SJSA1 (cell line): ENCODE results near the gene TMEM253. TPM values are rescaled to one million over a fixed set of nuclear protein-coding genes. Genes with fewer than 3 reads are reported as not detected.
A peak's percentile ranks its signal among the peaks of the same experiment; 100 is the strongest.

ENCODE experiments used
- DNase-seq, 2 experiments: peaks; one replicate each; pipeline ENCODE4 v3.0.0-alpha.2; 2015 to 2020; ENCODE audit warnings: low spot score in 2 of 2, low read depth in 1 of 2
- H3K27ac ChIP-seq: fragments of 250-450 bp; sonication (Bioruptor Pico); 2 replicates; pipeline ENCODE4 v1.5.1; 2020; ENCODE audit warnings: mild to moderate bottlenecking, moderate library complexity
- H3K27me3 ChIP-seq: fragments of 250-450 bp; sonication (Bioruptor Pico); replicated peaks from 2 replicates; pipeline ENCODE4 v1.5.1; 2020; ENCODE audit warnings: mild to moderate bottlenecking, moderate library complexity
- H3K36me3 ChIP-seq: fragments of 250-450 bp; sonication (Bioruptor Pico); 2 replicates; pipeline ENCODE4 v1.5.1; 2020; ENCODE audit warnings: mild to moderate bottlenecking
- H3K4me1 ChIP-seq: fragments of 250-450 bp; sonication (Bioruptor Pico); replicated peaks from 2 replicates; pipeline ENCODE4 v1.6.1; 2021; ENCODE audit warnings: mild to moderate bottlenecking
- H3K4me3 ChIP-seq: fragments of 250-450 bp; sonication (Bioruptor Pico); 2 replicates; pipeline ENCODE4 v1.5.1; 2020; ENCODE audit warnings: mild to moderate bottlenecking
- H3K9me3 ChIP-seq: fragments of 250-450 bp; sonication (Bioruptor Pico); replicated peaks from 2 replicates; pipeline ENCODE4 v1.5.1; 2020; ENCODE audit warnings: mild to moderate bottlenecking
- total RNA-seq: library from RNA; depleted of rRNA; stranded (reverse); fragments of >200 nt; shearing (Covaris generic); gene quantifications from 2 replicates; pipeline ENCODE4 v1.2.3, GENCODE V29; 2014

Gene TMEM253
- total RNA-seq, 1 experiment from 2014 or later = not detected

GRCh38 chr14:21099596-21099985, 1.3 kb upstream of the TMEM253 start:
- no peak overlapping the region for H3K4me3 ChIP-seq
- no peaks in the 10 kb centered on the region for H3K9me3 ChIP-seq
- H3K4me1 ChIP-seq = peaks cover 20% of the 10 kb centered on the region
- no peak overlapping the region for H3K27ac ChIP-seq
- H3K27me3 ChIP-seq = peaks cover 5% of the 10 kb centered on the region; the same call in 1 of the 2 replicates
- DNase-seq = no peak
- no peaks in the 10 kb centered on the region for H3K36me3 ChIP-seq

GRCh38 chr14:21101802-21102413, 1.0 kb downstream of the TMEM253 start:
- peaks cover 30% of the 10 kb centered on the region for H3K4me1 ChIP-seq
- DNase-seq = no peak
- no peaks in the 10 kb centered on the region for H3K36me3 ChIP-seq
- no peak overlapping the region for H3K4me3 ChIP-seq
- H3K9me3 ChIP-seq = no peaks in the 10 kb centered on the region
- H3K27ac ChIP-seq = no peak overlapping the region
- peaks cover 5% of the 10 kb centered on the region; the same call in 1 of the 2 replicates for H3K27me3 ChIP-seq

GRCh38 chr14:21102521-21103410, 1.9 kb downstream of the TMEM253 start:
- H3K27ac ChIP-seq = no peak overlapping the region
- H3K27me3 ChIP-seq = peaks cover 5% of the 10 kb centered on the region; the same call in 1 of the 2 replicates
- DNase-seq = no peak
- H3K36me3 ChIP-seq = no peaks in the 10 kb centered on the region
- H3K9me3 ChIP-seq = no peaks in the 10 kb centered on the region
- H3K4me1 ChIP-seq = peaks cover 30% of the 10 kb centered on the region
- H3K4me3 ChIP-seq = peak overlapping the region; percentile 45

- no peaks in the 10 kb centered on the region for H3K9me3 ChIP-seq
- peaks cover 5% of the 10 kb centered on the region; the same call in 1 of the 2 replicates for H3K27me3 ChIP-seq
- peak overlapping the region; percentile 45 for H3K4me3 ChIP-seq
- H3K36me3 ChIP-seq = no peaks in the 10 kb centered on the region
- peak overlapping the region; percentile 99 for H3K27ac ChIP-seq
- no peak for DNase-seq
- peaks cover 30% of the 10 kb centered on the region for H3K4me1 ChIP-seq
Observed at GRCh38 chr14:21103411-21103709, 2.5 kb downstream of the TMEM253 start.

- Histone ChIP-seq H3K27me3 (peaks cover 3% of the 10 kb centered on the region; the same call in 1 of the 2 replicates), H3K27ac (peak overlapping the region; percentile 99), H3K9me3 (no peaks in the 10 kb centered on the region), H3K4me1 (peaks cover 29% of the 10 kb centered on the region), H3K36me3 (no peaks in the 10 kb centered on the region), H3K4me3 (peak overlapping the region; percentile 45)
- peak; percentile 96 to 99 for DNase-seq
Observed at GRCh38 chr14:21103710-21104447, 3.0 kb downstream of the TMEM253 start.

GRCh38 chr14:21104448-21105060, 3.7 kb downstream of the TMEM253 start:
- no peaks in the 10 kb centered on the region for H3K9me3 ChIP-seq
- H3K36me3 ChIP-seq = no peaks in the 10 kb centered on the region
- peak overlapping the region; percentile 45 for H3K4me3 ChIP-seq
- peak; percentile 65 to 72 for DNase-seq
- no peaks in the 10 kb centered on the region for H3K27me3 ChIP-seq
- H3K4me1 ChIP-seq = peaks cover 23% of the 10 kb centered on the region
- H3K27ac ChIP-seq = peak overlapping the region; percentile 99

GRCh38 chr14:21105095-21105494, 4.2 kb downstream of the TMEM253 start:
- H3K4me1 ChIP-seq = peaks cover 23% of the 10 kb centered on the region
- H3K9me3 ChIP-seq = no peaks in the 10 kb centered on the region
- no peaks in the 10 kb centered on the region for H3K36me3 ChIP-seq
- no peak for DNase-seq
- no peak overlapping the region for H3K4me3 ChIP-seq
- no peak overlapping the region for H3K27ac ChIP-seq
- no peaks in the 10 kb centered on the region for H3K27me3 ChIP-seq

- Histone ChIP-seq H3K27ac (no peak overlapping the region), H3K4me3 (no peak overlapping the region), H3K27me3 (no peaks in the 10 kb centered on the region), H3K4me1 (peaks cover 23% of the 10 kb centered on the region), H3K9me3 (no peaks in the 10 kb centered on the region), H3K36me3 (no peaks in the 10 kb centered on the region)
- no peak for DNase-seq
Observed at GRCh38 chr14:21106176-21106497, 5.3 kb downstream of the TMEM253 start.

GRCh38 chr14:21106498-21107282, 5.8 kb downstream of the TMEM253 start:
- Histone ChIP-seq H3K27ac (no peak overlapping the region), H3K36me3 (no peaks in the 10 kb centered on the region), H3K4me3 (no peak overlapping the region), H3K9me3 (no peaks in the 10 kb centered on the region), H3K4me1 (peaks cover 23% of the 10 kb centered on the region), H3K27me3 (no peaks in the 10 kb centered on the region)
- DNase-seq = peak; percentile 56 to 66

- H3K9me3 ChIP-seq = no peaks in the 10 kb centered on the region
- H3K4me1 ChIP-seq = peaks cover 23% of the 10 kb centered on the region
- H3K27me3 ChIP-seq = no peaks in the 10 kb centered on the region
- no peak overlapping the region for H3K27ac ChIP-seq
- no peak for DNase-seq
- H3K4me3 ChIP-seq = no peak overlapping the region
- H3K36me3 ChIP-seq = no peaks in the 10 kb centered on the region
Observed at GRCh38 chr14:21107283-21107800, 6.5 kb downstream of the TMEM253 start.

GRCh38 chr14:21108791-21109190, 7.9 kb downstream of the TMEM253 start:
- peaks cover 14% of the 10 kb centered on the region for H3K4me1 ChIP-seq
- no peaks in the 10 kb centered on the region for H3K36me3 ChIP-seq
- no peak overlapping the region for H3K4me3 ChIP-seq
- no peak overlapping the region for H3K27ac ChIP-seq
- no peaks in the 10 kb centered on the region for H3K27me3 ChIP-seq
- no peak for DNase-seq
- H3K9me3 ChIP-seq = no peaks in the 10 kb centered on the region

- peaks cover 10% of the 10 kb centered on the region for H3K4me1 ChIP-seq
- no peak for DNase-seq
- H3K27me3 ChIP-seq = no peaks in the 10 kb centered on the region
- no peak overlapping the region for H3K27ac ChIP-seq
- H3K4me3 ChIP-seq = no peak overlapping the region
- H3K36me3 ChIP-seq = no peaks in the 10 kb centered on the region
- H3K9me3 ChIP-seq = no peaks in the 10 kb centered on the region
Observed at GRCh38 chr14:21109377-21110138, 8.7 kb downstream of the TMEM253 start.
